ENCODE results near the gene GPR89B.

DNA sequence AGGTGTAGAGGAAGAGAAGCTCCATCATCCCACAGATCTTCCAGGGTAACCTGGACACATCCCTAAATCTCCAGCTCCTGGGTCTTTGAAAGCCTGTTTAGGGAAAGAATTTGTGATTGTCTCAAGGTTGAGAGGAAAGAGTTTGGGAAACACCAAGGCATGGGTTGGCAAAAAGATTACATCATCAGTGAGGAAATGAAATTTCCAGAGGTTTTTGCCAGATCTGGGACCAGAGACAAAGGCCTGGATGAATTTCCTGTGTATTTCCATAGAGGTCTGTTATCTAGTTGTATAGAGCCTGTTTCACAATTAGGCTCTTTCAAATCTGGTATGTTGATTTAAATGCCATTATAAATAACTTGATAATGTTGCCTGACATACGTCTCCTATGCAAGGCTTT lies 82.3 kb downstream of the GPR89B start:
- TF ChIP-seq POLR2A (IDR thresholded peaks at IDR 0.05) = no peak
- TF ChIP-seq, protein P1, sequence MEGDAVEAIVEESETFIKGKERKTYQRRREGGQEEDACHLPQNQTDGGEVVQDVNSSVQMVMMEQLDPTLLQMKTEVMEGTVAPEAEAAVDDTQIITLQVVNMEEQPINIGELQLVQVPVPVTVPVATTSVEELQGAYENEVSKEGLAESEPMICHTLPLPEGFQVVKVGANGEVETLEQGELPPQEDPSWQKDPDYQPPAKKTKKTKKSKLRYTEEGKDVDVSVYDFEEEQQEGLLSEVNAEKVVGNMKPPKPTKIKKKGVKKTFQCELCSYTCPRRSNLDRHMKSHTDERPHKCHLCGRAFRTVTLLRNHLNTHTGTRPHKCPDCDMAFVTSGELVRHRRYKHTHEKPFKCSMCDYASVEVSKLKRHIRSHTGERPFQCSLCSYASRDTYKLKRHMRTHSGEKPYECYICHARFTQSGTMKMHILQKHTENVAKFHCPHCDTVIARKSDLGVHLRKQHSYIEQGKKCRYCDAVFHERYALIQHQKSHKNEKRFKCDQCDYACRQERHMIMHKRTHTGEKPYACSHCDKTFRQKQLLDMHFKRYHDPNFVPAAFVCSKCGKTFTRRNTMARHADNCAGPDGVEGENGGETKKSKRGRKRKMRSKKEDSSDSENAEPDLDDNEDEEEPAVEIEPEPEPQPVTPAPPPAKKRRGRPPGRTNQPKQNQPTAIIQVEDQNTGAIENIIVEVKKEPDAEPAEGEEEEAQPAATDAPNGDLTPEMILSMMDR (IDR thresholded peaks at IDR 0.05) = no peak
